GM23338 (cell line): ENCODE measurements around the gene KANK3.

Experiments
- CREB1 ChIP-seq: fragments of 250-450 bp; sonication (Bioruptor Pico); IDR thresholded peaks from 2 replicates; pipeline ENCODE4 v1.5.0; 2020; ENCODE audit warnings: low read depth, mild to moderate bottlenecking, moderate library complexity
- CTCF ChIP-seq, 2 experiments: fragments of 200-600 bp in 1 of 2; sonication (generic) in 1 of 2; conservative IDR thresholded peaks; 2 replicates each; pipeline versions ENCODE4 v1.5.1 to v1.6.1; 2016 to 2017; ENCODE audit warnings: antibody characterized with exemption in 2 of 2, low read depth in 2 of 2, mild to moderate bottlenecking in 2 of 2, moderate library complexity in 1 of 2
- EZH2 ChIP-seq: fragments of 200-600 bp; sonication (generic); IDR thresholded peaks from one replicate; pipeline ENCODE4 v1.8.0; 2017; ENCODE audit warnings: antibody characterized with exemption, mild to moderate bottlenecking, low read depth; ENCODE audit not compliant: unreplicated experiment
- JUNB ChIP-seq: IDR thresholded peaks from one replicate; pipeline ENCODE4 v1.6.1; 2016; ENCODE audit warnings: antibody characterized with exemption; ENCODE audit not compliant: unreplicated experiment
- REST ChIP-seq: IDR thresholded peaks from one replicate; pipeline ENCODE4 v1.6.1; 2018; ENCODE audit warnings: antibody characterized with exemption; ENCODE audit not compliant: unreplicated experiment
- STAT1 ChIP-seq: IDR thresholded peaks from one replicate; pipeline ENCODE4 v1.6.1; 2016; ENCODE audit warnings: antibody characterized with exemption; ENCODE audit not compliant: unreplicated experiment

GRCh38 chr19:8352134-8352827 is 9.2 kb upstream of the KANK3 start:
- TF ChIP-seq CTCF (conservative IDR thresholded peaks at IDR 0.05; ENCODE audit: low read depth in 2 of 2) (no peak), CREB1 (CRISPR knock-in tag) (no peak), EZH2 (no peak), JUNB (no peak), REST (no peak), STAT1 (no peak)
